H9 (cell line): ENCODE results near the gene JAK2. TPM values are rescaled to one million over a fixed set of nuclear protein-coding genes. Genes with fewer than 3 reads are reported as not detected.

ENCODE experiments used
- DNase-seq: peaks from one replicate; pipeline ENCODE4 v3.0.0-alpha.2; 2017
- H2AFZ ChIP-seq: one replicate; pipeline ENCODE4 v1.6.1; 2013; ENCODE audit warnings: mild to moderate bottlenecking, low read length, control low read depth, moderate library complexity
- H2AK5ac ChIP-seq: 2 replicates; pipeline ENCODE4 v1.6.1; 2013; ENCODE audit warnings: low read length, control low read depth, mixed read lengths; ENCODE audit not compliant: insufficient read length
- H2BK120ac ChIP-seq: one replicate; pipeline ENCODE4 v1.6.1; 2013; ENCODE audit warnings: low read depth, mild to moderate bottlenecking, low read length, control low read depth, inconsistent platforms; ENCODE audit not compliant: poor library complexity, severe bottlenecking
- H2BK12ac ChIP-seq: 2 replicates; pipeline ENCODE4 v1.6.1; 2013; ENCODE audit warnings: low read length, control low read depth, mixed read lengths, low read depth; ENCODE audit not compliant: insufficient read length
- H2BK15ac ChIP-seq: 2 replicates; pipeline ENCODE4 v1.6.1; 2013; ENCODE audit warnings: low read depth, low read length, control low read depth
- H2BK20ac ChIP-seq: one replicate; pipeline ENCODE4 v1.6.1; 2013; ENCODE audit warnings: low read depth, mild to moderate bottlenecking, low read length, control low read depth, inconsistent platforms; ENCODE audit not compliant: poor library complexity, severe bottlenecking
- H2BK5ac ChIP-seq: 2 replicates; pipeline ENCODE4 v1.6.1; 2013; ENCODE audit warnings: low read length, control low read depth, mixed read lengths; ENCODE audit not compliant: insufficient read length
- H3K14ac ChIP-seq: 2 replicates; pipeline ENCODE4 v1.6.1; 2013; ENCODE audit warnings: low read length, control low read depth; ENCODE audit not compliant: insufficient read depth
- H3K18ac ChIP-seq: 2 replicates; pipeline ENCODE4 v1.6.1; 2013; ENCODE audit warnings: low read depth, mild to moderate bottlenecking, mixed read lengths, low read length, control low read depth; ENCODE audit not compliant: insufficient read length
- H3K23ac ChIP-seq: 2 replicates; pipeline ENCODE4 v1.6.1; 2013; ENCODE audit warnings: low read length, control low read depth, mixed read lengths, low read depth; ENCODE audit not compliant: insufficient read length
- H3K23me2 ChIP-seq: 2 replicates; pipeline ENCODE4 v1.6.1; 2013; ENCODE audit warnings: low read depth, mild to moderate bottlenecking, mixed read lengths, low read length, control low read depth; ENCODE audit not compliant: insufficient read length, poor library complexity, severe bottlenecking
- H3K27ac ChIP-seq: 2 replicates; pipeline ENCODE4 v1.5.1; 2013; ENCODE audit warnings: low read length, control low read depth, mixed read lengths, low read depth; ENCODE audit not compliant: insufficient read length
- H3K27me3 ChIP-seq: 2 replicates; pipeline ENCODE4 v1.6.1; 2013; ENCODE audit warnings: low read length, control low read depth, inconsistent platforms; ENCODE audit not compliant: insufficient read depth
- H3K4ac ChIP-seq: 2 replicates; pipeline ENCODE4 v1.6.1; 2013; ENCODE audit warnings: low read depth, mild to moderate bottlenecking, control low read depth, inconsistent platforms, low read length, moderate library complexity
- H3K4me1 ChIP-seq: 2 replicates; pipeline ENCODE4 v1.6.1; 2013; ENCODE audit warnings: low read length, control low read depth, inconsistent platforms; ENCODE audit not compliant: insufficient read depth
- H3K4me2 ChIP-seq: 2 replicates; pipeline ENCODE4 v1.6.1; 2013; ENCODE audit warnings: low read length, control low read depth, mixed read lengths; ENCODE audit not compliant: insufficient read length, insufficient read depth
- H3K56ac ChIP-seq: 2 replicates; pipeline ENCODE4 v1.6.1; 2013; ENCODE audit warnings: low read depth, mild to moderate bottlenecking, mixed read lengths, low read length, control low read depth; ENCODE audit not compliant: insufficient read length
- H3K79me1 ChIP-seq: 2 replicates; pipeline ENCODE4 v1.6.1; 2013; ENCODE audit warnings: low read depth, mild to moderate bottlenecking, moderate library complexity, low read length, control low read depth, inconsistent platforms; ENCODE audit not compliant: insufficient read depth, poor library complexity, severe bottlenecking
- H3K79me2 ChIP-seq: 2 replicates; pipeline ENCODE4 v1.6.1; 2013; ENCODE audit warnings: low read length, control low read depth, inconsistent platforms; ENCODE audit not compliant: insufficient read depth
- H3K9ac ChIP-seq: 2 replicates; pipeline ENCODE4 v1.6.1; 2013; ENCODE audit warnings: low read length, control low read depth, mixed read lengths; ENCODE audit not compliant: insufficient read length; ENCODE audit errors: extremely low read depth
- H3K9me3 ChIP-seq: one replicate; pipeline ENCODE4 v1.6.1; 2013; ENCODE audit warnings: low read depth, low read length, inconsistent platforms; ENCODE audit not compliant: control insufficient read depth
- H3T11ph ChIP-seq: one replicate; pipeline ENCODE4 v1.6.1; 2013; ENCODE audit warnings: mild to moderate bottlenecking, low read length, control low read depth, inconsistent platforms
- H4K20me1 ChIP-seq: one replicate; pipeline ENCODE4 v1.6.1; 2013; ENCODE audit not compliant: control insufficient read depth, insufficient read length, insufficient read depth
- H4K5ac ChIP-seq: 2 replicates; pipeline ENCODE4 v1.6.1; 2013; ENCODE audit warnings: low read depth, mild to moderate bottlenecking, mixed read lengths, low read length, control low read depth; ENCODE audit not compliant: insufficient read length
- H4K8ac ChIP-seq: replicated peaks from 2 replicates; pipeline ENCODE4 v1.6.1; 2013; ENCODE audit warnings: low read length, control low read depth, mixed read lengths, low read depth; ENCODE audit not compliant: insufficient read length
- H4K91ac ChIP-seq: 2 replicates; pipeline ENCODE4 v1.6.1; 2013; ENCODE audit warnings: low read depth, mild to moderate bottlenecking, moderate library complexity, mixed read lengths, low read length, control low read depth; ENCODE audit not compliant: insufficient read length
- H3K27ac Mint-ChIP-seq, 3 experiments: 2 replicates in 2 of 3; 3 replicates in 1 of 3; pipeline ENCODE4 v1.8.0; 2020 to 2021; ENCODE audit warnings: mixed read lengths in 3 of 3, mild to moderate bottlenecking in 1 of 3, moderate library complexity in 1 of 3
- H3K27me3 Mint-ChIP-seq: 2 replicates; pipeline ENCODE4 v1.8.0; 2021; ENCODE audit warnings: low read depth, mild to moderate bottlenecking, moderate library complexity, mixed read lengths
- H3K36me3 Mint-ChIP-seq, 3 experiments: 2 replicates in 2 of 3; 3 replicates in 1 of 3; pipeline ENCODE4 v1.8.0; 2020 to 2021; ENCODE audit warnings: low read depth in 3 of 3, mixed read lengths in 3 of 3; ENCODE audit not compliant: insufficient read depth in 1 of 3
- H3K4me1 Mint-ChIP-seq, 2 experiments: 2 replicates each; pipeline ENCODE4 v1.8.0; 2020; ENCODE audit warnings: mixed read lengths in 2 of 2
- H3K4me3 Mint-ChIP-seq, 2 experiments: 2 replicates in 1 of 2; 3 replicates in 1 of 2; pipeline ENCODE4 v1.8.0; 2020 to 2021; ENCODE audit warnings: mild to moderate bottlenecking in 2 of 2, mixed read lengths in 2 of 2, moderate library complexity in 1 of 2
- H3K9me3 Mint-ChIP-seq, 2 experiments: 2 replicates in 1 of 2; 3 replicates in 1 of 2; pipeline ENCODE4 v1.8.0; 2020; ENCODE audit warnings: mild to moderate bottlenecking in 2 of 2, mixed read lengths in 2 of 2, moderate library complexity in 1 of 2
- CTCF ChIP-seq: fragments of 200-600 bp; sonication (generic); conservative IDR thresholded peaks from 3 replicates; pipeline ENCODE4 v1.8.0; 2021; ENCODE audit warnings: antibody characterized with exemption, mild to moderate bottlenecking
- WGBS: extraction: QIAGEN DNeasy Blood & Tissue Kit; methylation state at CpG from one replicate; pipeline ENCODE4 v1.1.7; 2013; ENCODE audit warnings: missing lambda C conversion rate, low lambda C conversion rate, mixed read lengths; ENCODE audit not compliant: insufficient read length; ENCODE audit errors: extremely low coverage; 5-methylcytosine and 5-hydroxymethylcytosine counted together
- total RNA-seq: library from RNA; stranded (reverse); gene quantifications from 2 replicates; pipeline ENCODE4 v1.2.1, GENCODE V29; 2021

Gene JAK2
- total RNA-seq, 1 experiment from 2014 or later: 3.4 TPM

GRCh38 chr9:5072871-5073270 is 87.8 kb downstream of the JAK2 start:
- no peak overlapping the region for H3K23ac ChIP-seq
- H3K14ac ChIP-seq: no peak overlapping the region
- H3K4me3 Mint-ChIP-seq: no peak overlapping the region
- H2BK120ac ChIP-seq: no peak overlapping the region
- H4K91ac ChIP-seq: no peak overlapping the region
- H3K36me3 Mint-ChIP-seq: no peaks in the 10 kb centered on the region
- no peak overlapping the region for H2BK20ac ChIP-seq
- H3K4me2 ChIP-seq: no peak overlapping the region
- no peak overlapping the region for H3K9ac ChIP-seq
- no peak overlapping the region for H4K8ac ChIP-seq
- no peaks in the 10 kb centered on the region for H3K27me3 ChIP-seq
- H3K9me3 ChIP-seq: no peaks in the 10 kb centered on the region
- no peak overlapping the region for H2AFZ ChIP-seq
- TF ChIP-seq CTCF: no peak
- H2BK12ac ChIP-seq: no peak overlapping the region
- H4K20me1 ChIP-seq: no peaks in the 10 kb centered on the region
- no CpG with 5 or more reads among the region's 1 CpG for WGBS
- H3K27ac Mint-ChIP-seq: no peak overlapping the region
- H3K4me1 ChIP-seq: no peaks in the 10 kb centered on the region
- H2BK5ac ChIP-seq: no peak overlapping the region
- H3K23me2 ChIP-seq: no peaks in the 10 kb centered on the region
- no peak overlapping the region for H3K56ac ChIP-seq
- no peak overlapping the region for H2BK15ac ChIP-seq
- no peaks in the 10 kb centered on the region for H3K9me3 Mint-ChIP-seq
- no peak overlapping the region for H3K4ac ChIP-seq
- no peak overlapping the region for H3T11ph ChIP-seq
- H3K79me1 ChIP-seq: no peaks in the 10 kb centered on the region
- H3K79me2 ChIP-seq: no peaks in the 10 kb centered on the region
- H3K27me3 Mint-ChIP-seq: no peaks in the 10 kb centered on the region
- no peak overlapping the region for H3K27ac ChIP-seq
- no peak overlapping the region for H2AK5ac ChIP-seq
- H3K4me1 Mint-ChIP-seq: no peaks in the 10 kb centered on the region
- no peak overlapping the region for H3K18ac ChIP-seq
- DNase-seq: no peak
- H4K5ac ChIP-seq: no peak overlapping the region
